HG03045 (cell line): ENCODE measurements around the gene CRABP1.

Experiments used
- ATAC-seq: cut with Tn5 transposase; IDR thresholded peaks from one replicate; pipeline ENCODE4 v1.9.1; 2021; ENCODE audit warnings: mild to moderate bottlenecking, moderate library complexity; ENCODE audit not compliant: unreplicated experiment

Gene CRABP1

GRCh38 chr15:78397382-78397781, 57.2 kb downstream of the CRABP1 start:
- ATAC-seq: no peak
